Measurements from ENCODE around the gene LIN9. TPM values are rescaled to one million over a fixed set of nuclear protein-coding genes. Genes with fewer than 3 reads are reported as not detected.
"Not testable (repeated sequence)": the region's sequence is repeated elsewhere in the genome, so short reads cannot be mapped to it uniquely, and the experiment has no call there.

The LIN9 gene
- total RNA-seq, 1 donor from 2014 or later, result 0.43 TPM

- intact Hi-C loops (cut with DNase I), result no loop called here
- no peaks in the 10 kb centered on the region for H3K27me3 ChIP-seq
- no peaks in the 10 kb centered on the region for H3K9me3 ChIP-seq
- H3K36me3 ChIP-seq, result no peaks in the 10 kb centered on the region
- DNase-seq (ENCODE audit: low spot score in 2 of 2), result no peak
- no peak for TF ChIP-seq CTCF (IDR thresholded peaks at IDR 0.05)
- no peak overlapping the region for H3K27ac ChIP-seq
- H3K4me1 ChIP-seq, result no peaks in the 10 kb centered on the region
- no peak overlapping the region for H3K4me3 ChIP-seq
Measured at GRCh38 chr1:226279498-226279897, 29.5 kb downstream of the LIN9 start.

DNA sequence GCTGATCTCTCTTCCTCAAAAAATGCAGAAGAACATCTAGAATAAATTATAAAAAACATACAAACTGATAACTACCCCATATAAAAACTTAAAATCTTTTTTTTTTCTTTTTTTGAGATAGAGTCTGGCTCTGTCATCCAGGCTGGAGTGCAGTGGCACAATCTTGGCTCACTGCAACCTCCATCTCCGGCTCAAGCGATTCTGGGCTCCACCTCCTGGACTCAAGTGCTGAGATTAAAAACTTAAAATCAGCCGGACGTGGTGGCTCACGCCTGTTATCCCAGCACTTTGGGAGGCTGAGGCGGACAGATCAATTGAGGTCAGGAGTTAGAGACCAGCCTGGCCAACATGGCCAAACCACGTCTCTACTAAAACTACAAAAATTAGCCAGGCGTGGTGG is 31.1 kb downstream of the LIN9 start:
- H3K4me3 ChIP-seq, result no peak overlapping the region
- H3K27ac ChIP-seq, result no peak overlapping the region
- H3K4me1 ChIP-seq, result no peaks in the 10 kb centered on the region
- H3K36me3 ChIP-seq, result no peaks in the 10 kb centered on the region
- DNase-seq (ENCODE audit: low spot score in 2 of 2), result no peak
- TF ChIP-seq CTCF (IDR thresholded peaks at IDR 0.05), result no peak
- H3K9me3 ChIP-seq, result no peaks in the 10 kb centered on the region
- H3K27me3 ChIP-seq, result no peaks in the 10 kb centered on the region
- intact Hi-C loops (cut with DNase I), result no loop called here

DNA sequence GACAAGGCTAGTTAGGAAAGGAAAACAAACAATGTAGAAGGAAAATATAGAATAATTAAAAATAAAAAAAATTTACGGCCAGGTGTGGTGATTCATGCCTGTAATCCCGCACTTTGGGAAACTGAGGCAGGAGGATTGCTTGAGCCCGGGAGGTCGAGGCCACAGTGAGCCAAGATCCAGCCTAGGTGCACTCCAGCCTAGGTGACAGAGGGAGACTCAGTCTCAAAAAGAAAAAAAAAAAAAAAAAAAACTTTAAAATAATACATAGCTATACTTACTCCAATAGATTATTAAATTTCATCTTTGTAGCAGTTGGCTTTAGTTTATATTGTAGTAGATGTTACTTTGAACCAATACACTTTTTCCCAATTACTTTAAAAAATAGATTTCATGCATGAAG is 32.0 kb downstream of the LIN9 start:
- no peak for DNase-seq (ENCODE audit: low spot score in 2 of 2)
- no peaks in the 10 kb centered on the region for H3K27me3 ChIP-seq
- no peak for TF ChIP-seq CTCF (IDR thresholded peaks at IDR 0.05)
- no peaks in the 10 kb centered on the region for H3K4me1 ChIP-seq
- no peak overlapping the region for H3K4me3 ChIP-seq
- intact Hi-C loops (cut with DNase I), result no loop called here
- no peaks in the 10 kb centered on the region for H3K36me3 ChIP-seq
- H3K9me3 ChIP-seq, result no peaks in the 10 kb centered on the region
- no peak overlapping the region for H3K27ac ChIP-seq

GRCh38 chr1:226276077-226276682 is 32.8 kb downstream of the LIN9 start:
- no peaks in the 10 kb centered on the region for H3K36me3 ChIP-seq
- no peaks in the 10 kb centered on the region for H3K9me3 ChIP-seq
- no peaks in the 10 kb centered on the region for H3K27me3 ChIP-seq
- H3K27ac ChIP-seq, result no peak overlapping the region
- no peak overlapping the region for H3K4me3 ChIP-seq
- H3K4me1 ChIP-seq, result no peaks in the 10 kb centered on the region
- no peak for TF ChIP-seq CTCF (IDR thresholded peaks at IDR 0.05)
- DNase-seq (ENCODE audit: low spot score in 2 of 2), result no peak
- intact Hi-C loops (cut with DNase I), result no loop called here

- Histone ChIP-seq H3K4me3 (no peak overlapping the region), H3K27me3 (no peaks in the 10 kb centered on the region), H3K9me3 (no peaks in the 10 kb centered on the region), H3K27ac (peak overlapping the region in 1 of 2 donors; percentile 73), H3K4me1 (no peaks in the 10 kb centered on the region), H3K36me3 (no peaks in the 10 kb centered on the region)
- DNase-seq (ENCODE audit: low spot score in 2 of 2), result no peak
- no peak for TF ChIP-seq CTCF (IDR thresholded peaks at IDR 0.05)
- intact Hi-C loops (cut with DNase I), result no loop called here
Measured at GRCh38 chr1:226274138-226274537, 34.8 kb downstream of the LIN9 start.

- DNase-seq (ENCODE audit: low spot score in 2 of 2); H3K9me3 ChIP-seq; H3K4me1 ChIP-seq; H3K36me3 ChIP-seq; H3K4me3 ChIP-seq; H3K27me3 ChIP-seq: not testable (repeated sequence)
- intact Hi-C loops (cut with DNase I), result loop anchor here (2.0 kb wide), 1 partner anchor 38 kb away; no protein-coding TSS in a partner anchor
- H3K27ac ChIP-seq, result peak overlapping the region; percentile 39 to 73
Measured at GRCh38 chr1:226272233-226272902, 36.6 kb downstream of the LIN9 start.
